PC-3 (cell line): Measurements from ENCODE around the gene SLAIN1. TPM values are rescaled to one million over a fixed set of nuclear protein-coding genes. Genes with fewer than 3 reads are reported as not detected.

Experiments used
- ATAC-seq: fragments of 200-7000 bp; cut with Tn5 transposase; 2 replicates; pipeline ENCODE4 v1.9.1; 2020; ENCODE audit warnings: mild to moderate bottlenecking, moderate library complexity
- BruUV-seq: library from RNA; stranded (reverse); fragments of 400-500 nt; replicated peaks from 2 replicates; lab custom pipeline; 2021; lab: Mats Ljungman, UMichigan
- CTCF ChIA-PET: fragments of 300-600 bp; sonication (Branson Sonifier 250); formaldehyde crosslinking; loops from one replicate; lab custom pipeline; 2022; ENCODE audit warnings: antibody characterized with exemption; lab: Charles Lee
- POLR2A ChIA-PET: fragments of 300-600 bp; sonication (Branson Sonifier 250); formaldehyde crosslinking; loops from one replicate; lab custom pipeline; 2022; ENCODE audit warnings: antibody characterized with exemption; ENCODE audit not compliant: unreplicated experiment; lab: Charles Lee
- DNase-seq: peaks from one replicate; pipeline ENCODE4 v3.0.0-alpha.2; 2015
- H2AFZ ChIP-seq: fragments of 300-600 bp; sonication (generic); 2 replicates; pipeline ENCODE4 v1.6.0; 2016; ENCODE audit warnings: antibody characterized with exemption, low read length
- H3F3A ChIP-seq: fragments of 300-600 bp; sonication (generic); one replicate; pipeline ENCODE4 v1.6.0; 2017; ENCODE audit warnings: antibody characterized with exemption, low read length, control low read depth, mild to moderate bottlenecking; ENCODE audit not compliant: unreplicated experiment
- H3K27ac ChIP-seq: fragments of 300-600 bp; sonication (generic); 2 replicates; pipeline ENCODE4 v1.5.1; 2016; ENCODE audit warnings: mild to moderate bottlenecking, low read length
- H3K27me3 ChIP-seq: fragments of 300-600 bp; sonication (generic); 2 replicates; pipeline ENCODE4 v1.6.1; 2016; ENCODE audit warnings: low read length, mixed read lengths
- H3K36me3 ChIP-seq: fragments of 300-600 bp; sonication (generic); 2 replicates; pipeline ENCODE4 v1.6.1; 2016; ENCODE audit warnings: low read depth, mixed run types, low read length, mixed read lengths
- H3K4me1 ChIP-seq: fragments of 300-600 bp; sonication (generic); 2 replicates; pipeline ENCODE4 v1.5.1; 2016; ENCODE audit warnings: low read length; ENCODE audit not compliant: insufficient read depth
- H3K4me2 ChIP-seq: fragments of 300-600 bp; sonication (generic); 2 replicates; pipeline ENCODE4 v1.6.0; 2016; ENCODE audit warnings: low read length
- H3K4me3 ChIP-seq: fragments of 300-600 bp; sonication (generic); 2 replicates; pipeline ENCODE4 v1.5.1; 2016; ENCODE audit warnings: mild to moderate bottlenecking, low read length, mixed read lengths
- H3K79me2 ChIP-seq: fragments of 300-600 bp; sonication (generic); 2 replicates; pipeline ENCODE4 v1.6.1; 2017; ENCODE audit warnings: low read length, mixed read lengths
- H3K9ac ChIP-seq: fragments of 300-600 bp; sonication (generic); 2 replicates; pipeline ENCODE4 v1.6.0; 2016; ENCODE audit warnings: mild to moderate bottlenecking, low read length
- H3K9me2 ChIP-seq: fragments of 300-600 bp; sonication (generic); replicated peaks from 2 replicates; pipeline ENCODE4 v1.6.1; 2016; ENCODE audit warnings: mixed run types, low read length, mixed read lengths
- H3K9me3 ChIP-seq: fragments of 300-600 bp; sonication (generic); 2 replicates; pipeline ENCODE4 v1.6.1; 2016; ENCODE audit warnings: low read length, mixed read lengths
- H4K20me1 ChIP-seq: fragments of 300-600 bp; sonication (generic); 2 replicates; pipeline ENCODE4 v1.6.1; 2016; ENCODE audit warnings: low read length, mixed read lengths
- CTCF ChIP-seq: fragments of 300-600 bp; sonication (generic); conservative IDR thresholded peaks from 2 replicates; pipeline ENCODE4 v1.5.1; 2017; ENCODE audit warnings: antibody characterized with exemption, low read depth, mild to moderate bottlenecking, low read length
- EZH2 ChIP-seq: fragments of 300-600 bp; sonication (generic); IDR thresholded peaks from one replicate; pipeline ENCODE4 v1.6.1; 2017; ENCODE audit warnings: antibody characterized with exemption, mild to moderate bottlenecking, low read length; ENCODE audit not compliant: unreplicated experiment
- EZH2phosphoT487 ChIP-seq: fragments of 300-600 bp; sonication (generic); IDR thresholded peaks from 2 replicates; pipeline ENCODE4 v1.6.1; 2018; ENCODE audit warnings: mild to moderate bottlenecking, antibody characterized with exemption, low read length, borderline replicate concordance
- intact Hi-C: fragments of 100-400 bp; cut with micrococcal nuclease; formaldehyde crosslinking; loops from 2 replicates; pipeline ENCODE4 v1.9.0; 2023
- total RNA-seq: library from RNA; depleted of rRNA; stranded (reverse); fragments of >200 nt; gene quantifications from 2 replicates; pipeline ENCODE4 v1.2.3, GENCODE V29; 2014

The SLAIN1 gene
- total RNA-seq, 1 experiment from 2014 or later: 12.7 TPM

GRCh38 chr13:77742801-77743200 lies 45.3 kb downstream of the SLAIN1 start:
- no TSS peak for BruUV-seq
- Histone ChIP-seq H3K36me3 (no peaks in the 10 kb centered on the region), H3K9ac (no peak overlapping the region), H3K79me2 (no peaks in the 10 kb centered on the region), H3K27ac (no peak overlapping the region), H3K27me3 (no peaks in the 10 kb centered on the region), H3K4me3 (no peak overlapping the region), H2AFZ (no peak overlapping the region), H3K4me1 (no peaks in the 10 kb centered on the region), H4K20me1 (no peaks in the 10 kb centered on the region), H3K9me2 (no peaks in the 10 kb centered on the region), H3K4me2 (no peak overlapping the region), H3K9me3 (no peaks in the 10 kb centered on the region), H3F3A (no peaks in the 10 kb centered on the region)
- TF ChIP-seq EZH2phosphoT487 (no peak), EZH2 (no peak), CTCF (no peak)
- ATAC-seq (no peak), DNase-seq (no peak)
- intact Hi-C loops: no loop called here
- ChIA-PET POLR2A (no interaction called here), CTCF (no interaction called here)

DNA sequence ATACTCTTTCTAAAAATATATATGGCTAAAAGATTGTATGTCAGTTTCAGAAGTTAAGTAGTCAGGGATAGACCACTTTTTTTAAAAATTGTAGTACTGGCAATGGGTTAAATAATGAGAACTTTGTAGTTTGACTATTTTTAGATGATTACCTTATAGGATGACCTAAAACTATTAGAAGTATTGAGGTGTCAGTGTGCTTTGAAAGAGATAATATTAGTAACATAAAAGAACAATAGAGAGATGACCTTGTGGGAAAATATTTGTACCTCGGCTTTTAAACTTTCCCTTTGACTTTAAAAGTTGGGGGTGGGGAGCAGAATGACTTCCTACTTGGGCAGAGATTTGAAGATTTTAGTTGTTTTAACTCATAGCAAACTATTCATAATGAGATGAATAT lies 48.3 kb downstream of the SLAIN1 start:
- no TSS peak for BruUV-seq
- POLR2A ChIA-PET: no interaction called here

More for the DNA sequence above, 48.3 kb downstream of the SLAIN1 start:
- DNase-seq (no peak), ATAC-seq (no peak)
- TF ChIP-seq CTCF (no peak), EZH2phosphoT487 (no peak), EZH2 (no peak)
- no peak overlapping the region for H3K27ac ChIP-seq
- H3K9me2 ChIP-seq: no peaks in the 10 kb centered on the region
- H3F3A ChIP-seq: no peaks in the 10 kb centered on the region
- no peak overlapping the region for H3K4me2 ChIP-seq
- no peak overlapping the region for H2AFZ ChIP-seq
- H3K9ac ChIP-seq: no peak overlapping the region
- CTCF ChIA-PET: no interaction called here
- H3K9me3 ChIP-seq: no peaks in the 10 kb centered on the region
- H3K27me3 ChIP-seq: no peaks in the 10 kb centered on the region
- no peaks in the 10 kb centered on the region for H3K4me1 ChIP-seq
- H4K20me1 ChIP-seq: no peaks in the 10 kb centered on the region
- H3K79me2 ChIP-seq: no peaks in the 10 kb centered on the region
- H3K36me3 ChIP-seq: no peaks in the 10 kb centered on the region
- intact Hi-C loops: no loop called here
- H3K4me3 ChIP-seq: no peak overlapping the region
